Hepatocyte (in vitro differentiated cells): ENCODE data around the gene IMMP2L. TPM values are rescaled to one million over a fixed set of nuclear protein-coding genes. Genes with fewer than 3 reads are reported as not detected.

Experiments used
- DNase-seq: peaks from one replicate; pipeline ENCODE4 v3.0.0-alpha.2; 2016; ENCODE audit warnings: low spot score
- H2AFZ ChIP-seq: fragments of 200-600 bp; sonication (generic); 2 replicates; pipeline ENCODE4 v1.6.0; 2016; ENCODE audit warnings: antibody characterized with exemption, mild to moderate bottlenecking
- H3K27ac ChIP-seq: fragments of 200-600 bp; sonication (generic); 2 replicates; pipeline ENCODE4 v1.5.1; 2016; ENCODE audit warnings: mild to moderate bottlenecking
- H3K27me3 ChIP-seq: fragments of 200-600 bp; sonication (generic); 2 replicates; pipeline ENCODE4 v1.6.1; 2016
- H3K36me3 ChIP-seq: fragments of 200-600 bp; sonication (generic); replicated peaks from 2 replicates; pipeline ENCODE4 v1.5.1; 2016; ENCODE audit warnings: low read depth; ENCODE audit not compliant: insufficient read depth
- H3K4me1 ChIP-seq: fragments of 200-600 bp; sonication (generic); 2 replicates; pipeline ENCODE4 v1.5.1; 2016; ENCODE audit warnings: mild to moderate bottlenecking, moderate library complexity; ENCODE audit not compliant: insufficient read depth
- H3K4me2 ChIP-seq: fragments of 200-600 bp; sonication (generic); 2 replicates; pipeline ENCODE4 v1.6.0; 2016
- H3K4me3 ChIP-seq: fragments of 200-600 bp; sonication (generic); 2 replicates; pipeline ENCODE4 v1.5.1; 2016; ENCODE audit warnings: mild to moderate bottlenecking
- H3K79me2 ChIP-seq: fragments of 200-600 bp; sonication (generic); 2 replicates; pipeline ENCODE4 v1.6.0; 2017; ENCODE audit warnings: mild to moderate bottlenecking
- H3K9me2 ChIP-seq: fragments of 200-600 bp; sonication (generic); replicated peaks from 2 replicates; pipeline ENCODE4 v1.6.0; 2017; ENCODE audit warnings: mild to moderate bottlenecking; ENCODE audit not compliant: insufficient read depth
- H3K9me3 ChIP-seq: fragments of 200-600 bp; sonication (generic); 2 replicates; pipeline ENCODE4 v1.5.1; 2016; ENCODE audit warnings: low read depth, mild to moderate bottlenecking
- H4K20me1 ChIP-seq: fragments of 200-600 bp; sonication (generic); 2 replicates; pipeline ENCODE4 v1.6.0; 2016; ENCODE audit warnings: mild to moderate bottlenecking; ENCODE audit not compliant: insufficient read depth, poor library complexity, severe bottlenecking
- CTCF ChIP-seq: fragments of 200-600 bp; sonication (generic); IDR thresholded peaks from 2 replicates; pipeline ENCODE4 v1.5.1; 2016; ENCODE audit warnings: antibody characterized with exemption, mild to moderate bottlenecking; ENCODE audit not compliant: poor library complexity
- EZH2 ChIP-seq: fragments of 200-600 bp; sonication (generic); IDR thresholded peaks from 2 replicates; pipeline ENCODE4 v1.6.1; 2016; ENCODE audit warnings: antibody characterized with exemption, mild to moderate bottlenecking, borderline replicate concordance
- EZH2phosphoT487 ChIP-seq: fragments of 200-600 bp; sonication (generic); IDR thresholded peaks from one replicate; pipeline ENCODE4 v1.6.1; 2018; ENCODE audit warnings: antibody characterized with exemption, mild to moderate bottlenecking, low read depth, moderate library complexity; ENCODE audit not compliant: unreplicated experiment, severe bottlenecking
- WGBS: methylation state at CpG from one replicate; pipeline ENCODE4 v1.1.6; 2016; ENCODE audit warnings: low lambda C conversion rate; ENCODE audit errors: missing lambda C conversion rate; 5-methylcytosine and 5-hydroxymethylcytosine counted together
- polyA plus RNA-seq: library from polyadenylated mRNA; unstranded; fragments of >200 nt; fragmentation: Nextera tagmentation; extraction: Ambion mirVana; gene quantifications from 2 replicates; pipeline ENCODE4 v1.2.1, GENCODE V29; 2016
- total RNA-seq: library from RNA; depleted of rRNA; stranded (reverse); fragments of >200 nt; gene quantifications from 2 replicates; pipeline ENCODE4 v1.2.3, GENCODE V29; 2014

The IMMP2L gene
- total and polyA plus RNA-seq, 2 experiments from 2014 or later = 13.3 to 17.6 TPM

DNA sequence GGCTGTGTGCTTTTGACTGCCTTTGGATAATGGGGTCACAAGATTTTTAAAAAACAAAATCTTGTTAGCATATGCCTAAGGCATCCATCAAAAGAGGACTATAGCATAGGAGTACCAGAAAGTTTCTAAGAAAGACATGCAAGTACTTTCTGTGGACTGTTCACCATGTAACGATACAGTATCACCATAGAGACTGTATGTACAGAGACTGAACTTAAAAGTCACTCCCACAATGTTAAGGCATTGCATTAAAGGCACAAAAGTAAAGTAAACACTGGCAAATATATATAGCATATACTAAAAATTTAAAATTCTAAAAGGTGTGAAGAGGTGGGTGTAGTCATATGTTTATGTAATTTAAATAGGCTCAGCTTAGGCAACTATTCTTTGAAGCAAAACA, 190.9 kb downstream of the IMMP2L start:
- Histone ChIP-seq H3K4me2 (no peak overlapping the region), H3K9me3 (no peaks in the 10 kb centered on the region), H3K79me2 (no peaks in the 10 kb centered on the region), H3K4me1 (no peaks in the 10 kb centered on the region), H3K9me2 (no peaks in the 10 kb centered on the region), H3K27me3 (no peaks in the 10 kb centered on the region), H2AFZ (no peak overlapping the region), H3K27ac (no peak overlapping the region), H3K36me3 (no peaks in the 10 kb centered on the region), H4K20me1 (no peaks in the 10 kb centered on the region), H3K4me3 (no peak overlapping the region)
- 95% methylated on average over 1 of the region's 1 CpG for WGBS
- no peak for TF ChIP-seq EZH2
- TF ChIP-seq CTCF = no peak
- no peak for TF ChIP-seq EZH2phosphoT487
- DNase-seq = no peak

DNA sequence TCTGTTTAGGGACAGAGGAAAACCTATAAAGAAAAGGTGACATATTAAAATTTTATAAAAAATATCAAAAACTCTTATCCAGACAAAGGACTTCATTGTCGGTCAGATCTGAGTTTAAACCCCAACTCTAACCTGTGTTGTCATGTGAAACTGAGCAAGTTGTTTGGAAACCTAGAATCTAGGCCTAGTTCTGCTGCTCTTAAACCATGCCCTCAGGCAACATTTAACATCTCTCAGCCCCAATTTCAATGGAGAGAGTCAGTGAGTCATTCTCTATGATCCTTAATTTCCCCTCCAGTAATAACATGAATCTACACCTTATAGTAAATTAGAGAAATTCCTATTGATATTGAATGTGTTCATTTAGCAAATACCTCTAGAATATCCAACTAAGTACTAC, 192.3 kb downstream of the IMMP2L start:
- no peak for DNase-seq

DNA sequence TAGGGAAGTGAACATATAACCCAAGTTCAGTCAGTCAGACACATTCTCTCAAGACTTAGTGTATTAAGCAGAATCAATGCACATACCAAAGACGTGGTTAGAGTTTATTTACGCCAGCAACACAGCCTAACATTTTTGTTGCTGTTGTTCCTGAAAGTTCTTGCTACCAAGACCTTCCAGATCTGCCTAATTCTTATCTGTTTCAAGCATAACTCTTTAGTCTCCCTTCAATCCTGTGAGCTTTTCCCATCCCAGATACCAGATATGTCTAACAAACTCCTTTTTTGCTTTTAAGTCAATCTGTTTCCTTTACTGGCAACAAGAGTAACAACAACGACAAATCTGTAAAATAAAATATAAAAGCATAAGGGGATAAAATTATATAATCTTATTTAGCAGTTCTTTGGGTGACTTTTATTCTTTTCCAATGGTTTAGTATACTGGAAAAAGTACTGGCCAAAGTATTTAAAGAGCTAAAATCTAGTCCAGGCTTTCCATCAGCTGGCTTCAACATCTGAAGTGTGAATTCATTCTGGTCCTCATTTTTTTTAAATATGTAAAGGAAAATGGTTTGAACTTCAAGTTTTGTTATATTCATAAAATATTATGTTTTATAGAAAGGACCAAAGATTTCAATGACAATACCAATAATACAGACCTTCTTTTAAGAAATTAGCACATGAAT, 193.8 kb downstream of the IMMP2L start:
- WGBS = 75% methylated on average over 3 of the region's 3 CpGs
- Histone ChIP-seq H3K79me2 (no peaks in the 10 kb centered on the region), H3K4me2 (no peak overlapping the region), H3K27me3 (no peaks in the 10 kb centered on the region), H3K9me3 (no peaks in the 10 kb centered on the region), H3K4me1 (no peaks in the 10 kb centered on the region), H4K20me1 (no peaks in the 10 kb centered on the region), H3K27ac (no peak overlapping the region), H3K36me3 (no peaks in the 10 kb centered on the region), H3K4me3 (no peak overlapping the region), H3K9me2 (no peaks in the 10 kb centered on the region), H2AFZ (no peak overlapping the region)
- DNase-seq = no peak
- TF ChIP-seq EZH2 (no peak), CTCF (no peak), EZH2phosphoT487 (no peak)

More for the DNA sequence above, 192.3 kb downstream of the IMMP2L start:
- Histone ChIP-seq H3K36me3 (no peaks in the 10 kb centered on the region), H3K27me3 (no peaks in the 10 kb centered on the region), H3K9me2 (no peaks in the 10 kb centered on the region), H3K79me2 (no peaks in the 10 kb centered on the region), H4K20me1 (no peaks in the 10 kb centered on the region), H3K4me3 (no peak overlapping the region), H3K9me3 (no peaks in the 10 kb centered on the region), H3K27ac (no peak overlapping the region), H2AFZ (no peak overlapping the region), H3K4me2 (no peak overlapping the region), H3K4me1 (no peaks in the 10 kb centered on the region)
- TF ChIP-seq EZH2phosphoT487 = no peak
- WGBS = 89% methylated on average over 1 of the region's 1 CpG

- 80% methylated on average over 6 of the region's 6 CpGs for WGBS
- H3K4me2 ChIP-seq = no peak overlapping the region
- H3K9me3 ChIP-seq = no peaks in the 10 kb centered on the region
- no peaks in the 10 kb centered on the region for H3K9me2 ChIP-seq
- no peaks in the 10 kb centered on the region for H3K36me3 ChIP-seq
- H3K4me3 ChIP-seq = no peak overlapping the region
- no peak for DNase-seq
- no peak overlapping the region for H2AFZ ChIP-seq
- no peaks in the 10 kb centered on the region for H3K4me1 ChIP-seq
- H3K27me3 ChIP-seq = no peaks in the 10 kb centered on the region
- H3K79me2 ChIP-seq = no peaks in the 10 kb centered on the region
- H4K20me1 ChIP-seq = no peaks in the 10 kb centered on the region
- TF ChIP-seq EZH2 (no peak), CTCF (no peak), EZH2phosphoT487 (no peak)
- H3K27ac ChIP-seq = no peak overlapping the region
Observed at GRCh38 chr7:111364413-111364812, 197.9 kb downstream of the IMMP2L start.
